Spleen (tissue), 11 donors: ENCODE measurements around the gene AKAP6. TPM values are rescaled to one million over a fixed set of nuclear protein-coding genes. Genes with fewer than 3 reads are reported as not detected.

ENCODE experiments used
- DNase-seq: peaks from one replicate; pipeline ENCODE4 v3.0.0-alpha.2; 2020
- H3K27ac ChIP-seq, 8 donors: fragments of 200-600 bp; sonication (generic) in 7 of 8; 1 replicate in 4 of 8; 2 replicates in 4 of 8; pipeline versions ENCODE4 v1.5.0 to v1.8.0; 2016 to 2021; ENCODE audit warnings: inconsistent platforms in 4 of 8, mild to moderate bottlenecking in 4 of 8, moderate library complexity in 1 of 8
- H3K27me3 ChIP-seq, 7 donors: fragments of 200-600 bp; sonication (generic) in 6 of 7; replicated peaks in 1 of 7; 1 replicate in 4 of 7; 2 replicates in 3 of 7; pipeline versions ENCODE4 v1.5.0 to v1.8.0; 2016 to 2021; ENCODE audit warnings: inconsistent platforms in 3 of 7, mild to moderate bottlenecking in 1 of 7
- H3K36me3 ChIP-seq, 6 donors: fragments of 200-600 bp; sonication (generic) in 5 of 6; 1 replicate in 4 of 6; 2 replicates in 2 of 6; pipeline versions ENCODE4 v1.5.0 to v1.8.0; 2016 to 2021; ENCODE audit warnings: inconsistent platforms in 2 of 6
- H3K4me1 ChIP-seq, 6 donors: fragments of 200-600 bp; sonication (generic) in 5 of 6; 1 replicate in 3 of 6; 2 replicates in 3 of 6; pipeline versions ENCODE4 v1.5.0 to v1.8.0; 2016 to 2021; ENCODE audit warnings: inconsistent platforms in 3 of 6
- H3K4me3 ChIP-seq, 8 donors: fragments of 200-600 bp; sonication (generic) in 7 of 8; 1 replicate in 4 of 8; 2 replicates in 4 of 8; pipeline versions ENCODE4 v1.5.0 to v1.8.0; 2016 to 2021; ENCODE audit warnings: inconsistent platforms in 4 of 8, mild to moderate bottlenecking in 4 of 8, moderate library complexity in 2 of 8
- H3K9me3 ChIP-seq, 8 donors: fragments of 200-600 bp; sonication (generic) in 7 of 8; 1 replicate in 4 of 8; 2 replicates in 4 of 8; pipeline versions ENCODE4 v1.5.0 to v1.8.0; 2016 to 2021; ENCODE audit warnings: inconsistent platforms in 4 of 8
- POLR2A ChIP-seq, 3 donors: fragments of 450-650 bp; IDR thresholded peaks; one replicate each; pipeline ENCODE4 v1.5.1; 2017; ENCODE audit warnings: antibody characterized with exemption in 3 of 3, mild to moderate bottlenecking in 1 of 3
- POLR2AphosphoS5 ChIP-seq, 3 donors: sonication (generic); formaldehyde crosslinking; IDR thresholded peaks; one replicate each; pipeline ENCODE4 v1.5.1; 2017; ENCODE audit warnings: antibody characterized with exemption in 3 of 3
- WGBS, 5 donors: extraction: QIAGEN DNeasy Blood & Tissue Kit in 3 of 5; methylation state at CpG; one replicate each; pipeline versions ENCODE4 v1.1.5 to v1.1.7; 2013 to 2018; 5-methylcytosine and 5-hydroxymethylcytosine counted together
- intact Hi-C: fragments of 100-400 bp; cut with DNase I; formaldehyde crosslinking; loops from one replicate; pipeline ENCODE4 v1.15.0; 2023; ENCODE audit warnings: low total_unique reads
- polyA plus RNA-seq, 3 donors: library from polyadenylated mRNA; stranded (reverse); fragments of 200-250 nt; gene quantifications; one replicate each; pipeline ENCODE4 v1.2.1, GENCODE V29; 2013
- total RNA-seq, 7 donors: library from RNA; depleted of rRNA in 3 of 7; stranded (reverse); fragments of >200 nt in 3 of 7; fragmentation: NEBNext Ultra II Directional in 4 of 7; extraction: Animal tissue kit (Norgen Biotek cat#: 25700) in 4 of 7; gene quantifications; one replicate each; pipeline versions ENCODE4 v1.1.0 to v1.2.1, GENCODE V29; 2016 to 2021
- TF ChIP-seq, protein P1 (sequence below), 11 experiments: fragments of 200-600 bp in 7 of 11; fragments of 450-650 bp in 4 of 11; sonication (generic) in 4 of 11; IDR thresholded peaks in 8 of 11; conservative IDR thresholded peaks in 3 of 11; 1 replicate in 7 of 11; 2 replicates in 4 of 11; pipeline versions ENCODE4 v1.4.0 to v1.8.0; 2016 to 2021; ENCODE audit warnings: antibody characterized with exemption in 11 of 11, inconsistent platforms in 4 of 11, mild to moderate bottlenecking in 1 of 11
- donor health status: healthy with polysubstance abuse.
- donor health status: DM: no; HTN: no; CAD: no; lungs with moderate emphysema.
- donor health status: DM: no; HTN: no; CAD: no.
- donor health status: Bipolar disorder and iron deficiency.
- donor health status: healthy.
- donor health status: DM: no; HTN: no; CAD: no.
- donor health status: DM: yes; HTN: yes; CAD: no.

AKAP6 gene
- total and polyA plus RNA-seq, 10 donors, result 0.20 to 12.1 (median 4.8) TPM

DNA sequence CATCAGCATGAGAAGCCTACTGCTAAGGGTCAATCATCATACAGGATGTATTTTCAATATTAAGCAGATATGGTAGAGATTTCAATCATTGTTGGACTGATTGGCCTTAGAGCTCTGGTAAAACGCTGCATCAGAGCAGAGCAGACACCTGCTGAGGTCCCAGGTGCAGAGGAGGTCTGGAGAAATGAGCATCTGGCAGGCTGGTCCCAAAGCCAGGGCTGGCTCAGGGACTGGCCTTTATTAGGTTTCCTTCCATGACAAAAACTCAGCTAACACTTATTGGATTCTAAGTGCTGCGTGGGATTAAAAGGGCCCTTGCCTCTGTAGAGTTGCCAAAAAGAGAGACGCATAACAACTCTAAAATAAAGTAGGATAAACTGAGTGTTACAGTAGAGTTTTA is 29.7 kb downstream of the AKAP6 start:
- WGBS, 5 donors, result 70 to 80% (median 77%) methylated on average over 3 of the region's 3 CpGs
- Histone ChIP-seq H3K9me3 (no peaks in the 10 kb centered on the region), H3K36me3 (no peaks in the 10 kb centered on the region), H3K4me3 (no peak overlapping the region), H3K27me3 (no peaks in the 10 kb centered on the region), H3K4me1 (no peaks in the 10 kb centered on the region), H3K27ac (no peak overlapping the region)
- TF ChIP-seq, protein P1, sequence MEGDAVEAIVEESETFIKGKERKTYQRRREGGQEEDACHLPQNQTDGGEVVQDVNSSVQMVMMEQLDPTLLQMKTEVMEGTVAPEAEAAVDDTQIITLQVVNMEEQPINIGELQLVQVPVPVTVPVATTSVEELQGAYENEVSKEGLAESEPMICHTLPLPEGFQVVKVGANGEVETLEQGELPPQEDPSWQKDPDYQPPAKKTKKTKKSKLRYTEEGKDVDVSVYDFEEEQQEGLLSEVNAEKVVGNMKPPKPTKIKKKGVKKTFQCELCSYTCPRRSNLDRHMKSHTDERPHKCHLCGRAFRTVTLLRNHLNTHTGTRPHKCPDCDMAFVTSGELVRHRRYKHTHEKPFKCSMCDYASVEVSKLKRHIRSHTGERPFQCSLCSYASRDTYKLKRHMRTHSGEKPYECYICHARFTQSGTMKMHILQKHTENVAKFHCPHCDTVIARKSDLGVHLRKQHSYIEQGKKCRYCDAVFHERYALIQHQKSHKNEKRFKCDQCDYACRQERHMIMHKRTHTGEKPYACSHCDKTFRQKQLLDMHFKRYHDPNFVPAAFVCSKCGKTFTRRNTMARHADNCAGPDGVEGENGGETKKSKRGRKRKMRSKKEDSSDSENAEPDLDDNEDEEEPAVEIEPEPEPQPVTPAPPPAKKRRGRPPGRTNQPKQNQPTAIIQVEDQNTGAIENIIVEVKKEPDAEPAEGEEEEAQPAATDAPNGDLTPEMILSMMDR (IDR thresholded peaks at IDR 0.05 in 8 of 11, conservative IDR thresholded peaks at IDR 0.05 in 3 of 11), result no peak
- TF ChIP-seq POLR2A (IDR thresholded peaks at IDR 0.05), result no peak
- TF ChIP-seq POLR2AphosphoS5 (IDR thresholded peaks at IDR 0.05), result no peak
- intact Hi-C loops, result no loop called here
- DNase-seq, result no peak

DNA sequence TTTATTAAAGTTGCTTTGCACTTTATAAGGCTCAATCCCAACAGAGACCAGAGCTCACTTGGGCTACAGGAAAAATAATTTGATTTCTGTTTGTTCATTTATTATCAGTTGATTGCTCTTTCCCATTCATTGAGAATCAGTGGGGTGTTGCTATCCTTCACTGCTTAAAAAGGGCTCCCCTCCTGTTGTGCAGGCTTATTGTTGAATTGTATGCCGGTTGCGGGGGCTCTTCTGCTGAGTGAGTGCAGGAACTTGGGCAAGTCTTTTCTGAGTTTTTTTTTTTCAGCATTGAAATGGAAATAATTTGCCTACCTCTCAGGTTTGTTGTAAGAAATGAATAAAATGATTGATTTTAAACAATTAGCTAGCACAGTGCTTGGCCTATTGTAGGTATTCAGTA is 32.6 kb downstream of the AKAP6 start:
- intact Hi-C loops, result no loop called here
- TF ChIP-seq, protein P1 (IDR thresholded peaks at IDR 0.05 in 8 of 11, conservative IDR thresholded peaks at IDR 0.05 in 3 of 11), result no peak
- TF ChIP-seq POLR2A (IDR thresholded peaks at IDR 0.05) (no peak), POLR2AphosphoS5 (IDR thresholded peaks at IDR 0.05) (no peak)
- Histone ChIP-seq H3K9me3 (no peaks in the 10 kb centered on the region), H3K36me3 (no peaks in the 10 kb centered on the region), H3K4me3 (no peak overlapping the region), H3K4me1 (no peaks in the 10 kb centered on the region), H3K27ac (no peak overlapping the region), H3K27me3 (no peaks in the 10 kb centered on the region)
- no peak for DNase-seq
- 94 to 99% (median 95%) methylated on average over 2 of the region's 2 CpGs for WGBS, 5 donors

DNA sequence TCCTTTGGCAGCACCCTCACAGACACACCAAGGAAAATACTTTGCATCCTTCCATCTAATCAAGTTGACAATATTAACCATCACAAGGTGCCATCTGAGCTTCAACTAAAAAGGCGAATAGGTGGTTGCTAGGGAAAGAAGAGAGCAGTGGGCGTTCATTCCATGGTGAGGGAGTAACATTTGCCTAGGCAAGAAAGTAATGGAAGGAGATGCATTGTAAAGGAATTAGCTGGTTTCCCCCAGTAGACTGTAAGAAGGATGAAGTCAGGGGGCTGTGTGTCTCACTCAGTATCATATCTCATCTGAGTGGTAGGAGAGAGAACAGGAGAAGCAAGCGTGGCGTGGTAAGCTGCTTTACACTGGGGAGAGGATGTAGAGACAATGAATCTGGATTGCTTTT is 34.7 kb downstream of the AKAP6 start:
- no peaks in the 10 kb centered on the region for H3K36me3 ChIP-seq

DNA sequence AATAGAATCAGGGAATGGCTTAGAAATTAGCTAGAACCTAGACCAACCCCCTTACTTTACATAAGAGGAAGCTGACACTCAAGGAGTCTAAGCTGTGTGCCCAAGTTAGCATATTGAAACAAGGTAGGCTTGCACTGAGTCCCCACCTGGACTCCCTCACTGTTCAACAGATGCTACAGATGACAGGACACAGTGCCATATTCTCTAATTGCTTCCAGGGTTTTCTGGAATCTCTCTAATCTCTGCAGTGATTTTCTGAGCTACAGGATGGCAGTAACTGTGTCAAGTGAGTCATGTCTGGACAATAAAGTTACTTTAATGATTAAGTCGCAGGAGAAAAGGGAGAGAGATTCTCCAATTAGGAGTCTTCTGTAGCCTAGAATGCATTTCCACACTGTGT is 35.8 kb downstream of the AKAP6 start:
- intact Hi-C loops, result no loop called here
- Histone ChIP-seq H3K27ac (no peak overlapping the region), H3K36me3 (no peaks in the 10 kb centered on the region), H3K9me3 (no peaks in the 10 kb centered on the region), H3K4me3 (no peak overlapping the region), H3K27me3 (no peaks in the 10 kb centered on the region), H3K4me1 (no peaks in the 10 kb centered on the region)
- no peak for DNase-seq
- WGBS, 5 donors, result 72 to 100% (median 91%) methylated on average over 1 of the region's 1 CpG
- TF ChIP-seq POLR2A (IDR thresholded peaks at IDR 0.05) (no peak), POLR2AphosphoS5 (IDR thresholded peaks at IDR 0.05) (no peak)
- TF ChIP-seq, protein P1 (IDR thresholded peaks at IDR 0.05 in 8 of 11, conservative IDR thresholded peaks at IDR 0.05 in 3 of 11), result no peak

More for the DNA sequence above, 34.7 kb downstream of the AKAP6 start:
- intact Hi-C loops, result no loop called here
- Histone ChIP-seq H3K4me1 (no peaks in the 10 kb centered on the region), H3K4me3 (no peak overlapping the region), H3K27me3 (no peaks in the 10 kb centered on the region), H3K27ac (no peak overlapping the region), H3K9me3 (no peaks in the 10 kb centered on the region)
- WGBS, 5 donors, result 90 to 96% (median 92%) methylated on average over 4 of the region's 4 CpGs
- no peak for DNase-seq
- TF ChIP-seq, protein P1 (IDR thresholded peaks at IDR 0.05 in 8 of 11, conservative IDR thresholded peaks at IDR 0.05 in 3 of 11), result no peak
- TF ChIP-seq POLR2AphosphoS5 (IDR thresholded peaks at IDR 0.05), result no peak
